IPS-NIHi7 (cell line): ENCODE results near the gene DPYD.

Experiments used
- DNase-seq: peaks from one replicate; pipeline ENCODE4 v3.0.0; 2012; ENCODE audit warnings: mixed read lengths; ENCODE audit errors: extremely low spot score

DPYD gene

GRCh38 chr1:97920832-97921571 lies at the start of gene DPYD:
Gene DPYD, minus strand, starts transcription at chr1:97921034. Its CDS starts 112 bp downstream, at chr1:97920922.
- DNase-seq = peak; percentile 92

DNA sequence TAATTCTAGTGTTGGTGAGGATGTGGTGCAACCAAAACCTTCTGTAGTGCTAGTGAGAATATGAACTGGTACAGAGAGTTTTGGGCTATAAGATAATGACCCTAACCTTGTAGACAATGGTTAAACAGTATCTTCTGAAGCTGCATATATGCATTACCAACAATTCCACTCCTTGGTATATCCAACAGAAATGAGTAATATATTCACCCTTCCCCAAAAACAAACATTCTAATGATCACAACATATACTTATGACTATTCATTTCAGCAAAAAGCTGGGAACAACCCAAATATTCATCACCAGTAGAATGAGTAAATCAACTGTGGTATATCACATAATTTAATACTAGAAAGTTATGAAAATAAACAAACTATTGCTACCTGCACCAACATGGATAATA lies 39.6 kb upstream of the DPYD start:
- no peak for DNase-seq

GRCh38 chr1:97947695-97948094 lies 26.9 kb upstream of the DPYD start:
- DNase-seq = no peak

DNA sequence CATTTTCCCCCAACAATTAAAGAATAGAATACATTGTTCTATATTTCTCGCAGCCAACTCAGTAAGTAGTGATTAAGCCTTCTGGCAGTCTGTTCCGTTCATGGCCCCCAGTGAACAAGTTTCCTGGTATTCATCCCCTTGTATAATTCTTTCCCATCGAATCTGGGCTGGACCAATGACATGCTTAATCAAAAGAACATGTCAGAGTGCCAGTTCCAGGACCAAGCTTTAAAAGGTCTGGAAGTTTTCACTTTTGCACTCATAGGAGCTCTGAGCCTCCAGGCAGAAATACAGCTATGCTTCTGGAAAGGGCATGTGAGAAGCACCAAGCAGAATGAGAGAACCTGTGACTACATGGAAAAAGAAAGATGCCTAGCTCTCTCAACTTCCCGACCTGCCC lies 22.5 kb upstream of the DPYD start:
- no peak for DNase-seq

DNA sequence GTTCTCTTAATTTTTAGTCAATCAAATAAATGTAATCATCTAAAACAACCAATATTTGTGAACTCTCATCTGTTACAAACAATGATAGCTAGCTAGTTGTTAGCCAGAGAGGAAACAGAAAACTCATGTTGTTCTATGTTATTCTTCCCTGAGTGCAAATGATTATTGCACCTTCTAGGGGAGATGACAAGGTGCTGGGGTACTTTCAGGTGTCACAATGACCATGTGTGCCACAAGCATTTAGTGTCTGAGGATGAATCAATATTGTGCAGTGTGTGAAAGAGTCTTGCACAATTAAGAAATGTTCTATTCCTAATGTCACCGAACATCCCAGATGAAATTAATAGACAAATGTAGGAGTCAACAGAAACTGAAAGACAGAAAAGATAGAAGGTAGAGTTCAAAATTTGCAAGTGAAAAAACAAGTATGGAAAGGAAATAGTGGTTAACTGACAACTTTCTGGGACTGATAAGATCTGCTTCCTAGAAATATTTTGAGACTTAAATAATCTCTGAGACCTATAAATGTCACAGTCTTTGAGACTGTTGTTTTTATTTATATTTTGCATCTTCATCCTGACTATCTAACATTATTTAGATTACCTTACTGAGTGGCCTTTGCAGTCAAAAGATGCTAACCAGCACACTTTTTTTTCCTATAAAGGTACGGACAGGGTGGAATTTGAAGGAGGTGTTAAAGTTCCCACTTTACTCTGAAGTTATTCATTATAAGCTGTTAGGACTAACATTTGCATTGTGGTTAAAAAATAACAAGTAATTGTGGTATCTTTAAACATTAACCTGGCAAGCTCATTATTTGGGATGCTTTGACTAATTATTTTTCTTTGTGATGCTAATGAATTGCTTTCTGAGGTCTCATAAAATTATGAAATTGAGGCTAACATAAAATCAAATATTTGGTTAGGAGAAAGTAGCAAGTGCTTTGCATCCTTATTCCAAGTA lies 21.6 kb upstream of the DPYD start:
- DNase-seq = no peak

DNA sequence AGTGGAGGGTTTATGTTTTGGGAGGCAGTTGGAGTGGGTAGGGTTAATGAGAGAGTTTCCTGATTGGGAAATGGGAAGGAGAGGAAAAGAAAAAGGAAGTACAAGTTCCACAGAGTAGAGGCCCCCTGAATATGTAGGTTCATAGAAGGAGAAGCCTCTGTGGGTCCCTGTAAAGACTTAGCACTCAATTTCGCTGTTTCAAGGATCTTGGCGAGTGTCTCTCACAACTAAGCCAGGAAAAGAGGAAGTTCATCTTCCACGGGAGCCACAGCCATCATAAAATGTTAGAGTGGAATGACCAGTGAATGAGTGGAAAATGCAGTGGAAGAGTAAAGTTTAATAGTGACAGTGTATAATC lies 17.4 kb upstream of the DPYD start:
- no peak for DNase-seq

- no peak for DNase-seq
Observed at GRCh38 chr1:97936976-97937375, 16.1 kb upstream of the DPYD start.

- DNase-seq = no peak
Observed at GRCh38 chr1:97934491-97934890, 13.7 kb upstream of the DPYD start.

DNA sequence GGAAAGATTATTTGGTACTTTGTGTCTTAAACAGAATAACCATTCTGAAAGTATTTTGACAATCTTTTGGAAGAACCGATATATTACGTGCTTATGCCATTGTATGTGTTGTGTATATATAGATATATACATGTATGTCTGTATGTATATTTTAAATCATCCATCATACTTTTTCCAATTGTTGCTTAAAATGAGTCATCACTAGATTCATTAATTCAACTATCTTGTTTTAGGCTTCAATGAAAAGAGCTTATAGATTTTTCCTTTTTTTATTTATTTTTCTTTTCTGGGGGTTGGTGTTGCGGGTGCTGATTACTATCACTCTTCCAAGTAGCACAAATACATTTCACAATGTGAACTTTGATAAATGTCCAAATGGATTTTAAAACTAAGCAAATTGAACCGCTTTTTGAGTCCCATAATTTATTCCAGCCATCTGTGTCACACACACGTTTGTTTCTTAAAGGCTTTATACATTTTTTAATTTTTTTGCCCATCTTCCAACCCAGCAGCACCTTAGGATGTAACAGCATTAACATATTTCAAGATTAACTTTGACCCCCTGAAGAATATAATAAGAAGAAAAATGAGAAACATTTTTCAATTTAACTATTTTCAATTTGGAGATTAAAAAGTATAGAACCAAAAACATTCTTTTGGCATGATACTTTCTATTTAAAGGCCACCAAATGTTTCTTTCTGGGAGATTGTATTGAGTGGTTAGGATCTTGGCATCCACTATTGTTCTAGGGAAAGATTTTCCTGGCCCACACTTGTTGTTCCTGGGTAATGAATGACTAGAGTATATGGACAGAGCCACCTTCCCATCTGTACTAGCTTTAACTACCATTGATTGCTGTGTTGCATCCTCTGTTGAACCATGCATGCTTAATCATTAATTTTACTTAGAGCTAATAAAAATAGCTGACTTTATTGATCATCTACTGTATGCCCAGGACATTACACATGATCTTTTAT lies 9.3 kb upstream of the DPYD start:
- DNase-seq = no peak

GRCh38 chr1:97926017-97926708 lies 5.3 kb upstream of the DPYD start:
- DNase-seq = no peak

DNA sequence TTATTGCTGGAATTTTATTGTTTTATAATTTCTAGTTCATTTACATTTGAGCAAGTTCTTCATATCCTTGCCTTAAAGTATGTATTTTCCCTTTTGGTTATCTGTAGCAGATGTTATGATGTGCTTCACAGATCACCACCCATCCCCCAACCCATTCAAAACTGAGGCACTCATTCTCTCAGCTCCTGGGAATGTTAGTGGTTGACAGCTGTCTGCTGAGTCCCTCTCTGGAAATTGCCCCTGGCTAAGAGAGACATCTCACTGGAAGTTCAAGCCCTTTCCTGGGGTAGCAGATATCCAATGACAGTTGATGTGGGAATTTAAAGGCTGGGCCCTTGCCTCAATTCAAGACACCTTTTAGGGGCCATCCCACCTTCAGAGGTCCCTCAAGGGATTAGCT lies 4.3 kb upstream of the DPYD start:
- peak; percentile 15 for DNase-seq

DNA sequence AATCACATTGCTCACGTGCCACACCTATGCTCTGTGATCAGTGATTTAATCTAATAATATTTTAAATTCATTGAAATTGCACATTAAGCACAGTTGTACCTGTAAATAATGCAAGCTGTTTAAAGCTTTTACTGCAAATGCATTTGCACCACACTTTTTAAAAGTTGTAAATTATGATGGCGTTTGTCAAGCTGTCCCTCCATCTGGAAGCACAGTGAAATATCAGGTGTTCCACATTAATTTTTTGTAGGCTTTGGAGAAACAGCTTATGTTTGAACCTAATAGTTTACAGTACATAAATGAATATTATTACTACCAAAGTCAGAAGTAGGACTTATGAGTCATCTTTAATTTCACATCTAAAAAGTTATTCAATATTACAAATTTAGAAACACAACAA lies 3.0 kb upstream of the DPYD start:
- DNase-seq = no peak

DNA sequence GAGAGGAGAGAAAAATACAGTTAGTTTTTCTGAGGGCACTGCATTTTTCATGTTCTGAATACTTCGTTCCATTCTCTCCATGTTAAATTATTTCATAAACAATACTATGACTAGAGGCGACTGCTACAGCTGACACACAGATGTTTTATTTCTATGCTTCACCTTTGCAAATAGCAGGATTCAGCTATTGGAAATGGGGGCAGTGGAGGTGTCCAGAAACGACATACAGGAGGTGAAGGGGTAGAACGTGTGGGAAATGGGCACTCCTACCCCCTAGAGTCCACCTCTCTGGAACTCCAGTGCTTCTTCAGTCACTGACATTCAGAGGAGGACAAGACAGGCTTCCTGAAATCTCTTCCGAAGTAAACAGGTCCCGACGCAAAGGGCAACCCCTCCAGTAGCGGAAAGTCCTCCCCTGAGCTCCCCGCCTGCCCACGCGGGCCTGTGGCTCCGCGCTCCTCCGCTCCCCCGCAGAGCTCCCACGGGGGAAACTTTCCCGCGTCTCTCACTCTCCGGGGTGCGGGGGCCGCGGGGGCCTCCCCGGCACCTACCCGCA lies 480 bp downstream of the DPYD start:
- peak; percentile 12 for DNase-seq

DNA sequence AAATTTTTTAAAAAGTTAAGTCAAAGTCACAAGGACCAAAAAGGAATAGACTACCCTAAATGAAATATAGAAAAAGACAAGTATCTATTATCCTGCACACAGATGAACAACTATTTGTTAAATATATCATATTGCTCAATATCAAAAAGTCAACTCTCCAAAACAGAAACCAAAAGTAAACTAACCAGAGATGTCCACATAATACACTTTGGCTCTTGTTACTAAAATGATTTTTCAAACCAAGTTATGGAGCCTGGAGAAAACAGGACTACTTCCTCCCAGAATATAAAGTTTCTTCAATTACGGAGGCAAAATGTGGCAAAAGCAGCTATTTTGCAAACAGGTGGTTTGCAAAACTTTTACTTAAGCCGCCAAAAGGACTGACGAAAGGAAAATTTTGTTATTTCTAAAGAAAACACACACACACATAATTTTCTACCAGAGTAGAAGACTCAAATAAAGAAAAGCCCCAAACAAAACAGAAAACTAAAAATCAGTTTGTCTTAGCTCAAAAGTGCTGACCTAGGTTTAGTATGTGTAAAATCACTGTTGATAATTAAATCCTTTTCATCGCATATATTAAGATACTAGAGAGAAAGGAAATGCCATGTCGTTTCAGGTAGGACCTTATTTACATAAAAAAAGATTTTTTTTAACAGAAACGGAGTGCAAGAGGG lies 1.1 kb downstream of the DPYD start:
- no peak for DNase-seq

DNA sequence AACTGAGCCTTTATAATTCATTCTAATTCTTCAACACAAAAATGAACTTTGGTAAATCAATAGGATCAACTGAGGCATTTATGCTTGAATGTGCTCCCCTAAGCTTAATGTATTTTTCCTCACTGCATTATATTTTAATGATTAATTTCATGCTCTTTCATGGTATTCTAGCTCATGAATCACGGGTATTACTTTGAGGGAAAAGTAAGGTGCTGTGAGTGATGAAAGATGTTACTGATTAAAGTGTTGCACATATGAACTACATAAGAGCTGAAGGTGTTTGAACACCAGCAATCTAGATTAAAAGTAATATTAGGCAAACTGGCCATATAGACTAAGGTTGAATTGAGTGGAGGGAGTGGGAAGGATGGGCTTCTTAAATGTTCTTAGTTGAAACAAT lies 1.9 kb downstream of the DPYD start:
- no peak for DNase-seq

GRCh38 chr1:97913506-97914139 lies 7.2 kb downstream of the DPYD start:
- no peak for DNase-seq

- DNase-seq = no peak
Observed at GRCh38 chr1:97911266-97912215, 9.3 kb downstream of the DPYD start.

GRCh38 chr1:97909266-97909665 lies 11.6 kb downstream of the DPYD start:
- no peak for DNase-seq

DNA sequence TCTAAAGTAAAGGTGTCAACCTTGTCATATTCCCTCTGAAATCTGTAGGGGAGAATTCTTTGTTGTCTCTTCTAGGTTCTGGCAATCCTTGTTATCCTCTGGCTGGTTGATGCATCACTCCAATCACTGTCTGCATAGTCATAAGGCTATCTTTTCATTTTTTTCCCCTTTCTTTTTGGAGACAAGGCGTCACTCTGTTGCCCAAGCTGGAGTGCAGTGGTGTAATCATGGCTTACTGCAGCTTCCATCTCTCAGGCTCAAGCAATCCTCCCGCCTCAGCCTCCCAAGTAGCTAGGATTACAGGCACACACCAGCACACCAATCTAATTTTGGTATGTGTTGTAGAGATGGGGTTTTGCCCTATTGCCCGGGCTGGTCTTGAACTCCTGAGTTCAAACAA lies 12.9 kb downstream of the DPYD start:
- DNase-seq = no peak
